Right cardiac atrium (tissue), 5 donors: Measurements from ENCODE around the gene ARFGEF3. TPM values are rescaled to one million over a fixed set of nuclear protein-coding genes. Genes with fewer than 3 reads are reported as not detected.

Experiments
- ATAC-seq, 2 donors: fragments of 200-7000 bp; cut with Tn5 transposase; one replicate each; pipeline versions ENCODE4 v1.8.0 to v1.9.1; 2020; ENCODE audit warnings: moderate library complexity in 2 of 2, mild to moderate bottlenecking in 1 of 2
- DNase-seq, 3 donors: peaks; one replicate each; pipeline ENCODE4 v3.0.0-alpha.2; 2020
- H3K27ac ChIP-seq: one replicate; pipeline ENCODE4 v1.5.1; 2013; ENCODE audit warnings: mild to moderate bottlenecking, low read length, control low read depth, moderate library complexity
- H3K27me3 ChIP-seq: one replicate; pipeline ENCODE4 v1.6.1; 2013; ENCODE audit not compliant: control insufficient read depth, insufficient read depth
- H3K4me1 ChIP-seq: one replicate; pipeline ENCODE4 v1.6.1; 2013; ENCODE audit warnings: low read length; ENCODE audit not compliant: control insufficient read depth, insufficient read depth
- H3K4me3 ChIP-seq: one replicate; pipeline ENCODE4 v1.5.1; 2013; ENCODE audit warnings: low read length, control low read depth
- H3K9me3 ChIP-seq: one replicate; pipeline ENCODE4 v1.6.1; 2013; ENCODE audit warnings: low read length; ENCODE audit not compliant: control insufficient read depth
- WGBS: extraction: QIAGEN DNeasy Blood & Tissue Kit; methylation state at CpG from one replicate; pipeline ENCODE4 v1.1.7; 2013; 5-methylcytosine and 5-hydroxymethylcytosine counted together
- intact Hi-C, 4 donors: fragments of 100-400 bp; cut with DNase I; formaldehyde crosslinking; loops; one replicate each; pipeline versions ENCODE4 v1.11.0 to v1.14.0; 2022 to 2023
- polyA plus RNA-seq: library from polyadenylated mRNA; stranded (reverse); fragments of 200-250 nt; gene quantifications from one replicate; pipeline ENCODE4 v1.2.3, GENCODE V29; 2013
- total RNA-seq, 4 donors: library from RNA; stranded (reverse); fragmentation: NEBNext Ultra II Directional; extraction: Animal tissue kit (Norgen Biotek cat#: 25700); gene quantifications; one replicate each; pipeline ENCODE4 v1.2.1, GENCODE V29; 2021
- donor health status: healthy with polysubstance abuse.
- donor health status: DM: no; HTN: yes; CAD: no.
- donor health status: DM: no; HTN: no; CAD: no.
- donor health status: DM: no; HTN: yes; CAD: no; lungs with severe emphysema.
- donor health status: DM: yes; HTN: yes; CAD: no.

The ARFGEF3 gene
- total and polyA plus RNA-seq, 5 donors = 0.63 to 2.0 (median 1.5) TPM

DNA sequence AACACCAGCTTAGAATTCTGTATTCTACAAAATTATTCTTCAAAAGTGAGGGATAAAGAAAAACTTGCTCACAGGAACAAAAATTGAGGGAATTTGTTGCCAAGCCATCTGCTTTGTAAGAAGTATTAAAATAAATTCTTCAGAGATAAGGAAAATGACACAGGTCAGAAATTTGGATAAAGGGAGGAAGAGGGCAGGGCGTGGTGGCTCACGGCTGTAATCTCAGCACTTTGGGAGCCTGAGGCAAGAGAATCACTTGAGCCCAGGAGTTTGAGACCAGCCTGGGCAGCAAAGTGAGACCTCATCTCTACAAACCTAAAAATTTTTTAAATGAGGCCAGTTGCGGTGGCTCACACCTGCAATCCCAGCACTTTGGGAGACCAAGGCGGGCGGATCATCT lies 227.8 kb downstream of the ARFGEF3 start:
- Histone ChIP-seq H3K4me3 (no peak overlapping the region), H3K27me3 (no peaks in the 10 kb centered on the region), H3K27ac (no peak overlapping the region), H3K4me1 (no peaks in the 10 kb centered on the region), H3K9me3 (no peaks in the 10 kb centered on the region)
- intact Hi-C loops = no loop called here
- ATAC-seq (no peak), DNase-seq (no peak)
- 82% methylated on average over 5 of the region's 5 CpGs for WGBS

Other genes with a start within 250 kb of the ARFGEF3 start
- gene PERP, start 54.5 kb upstream of the ARFGEF3 start, total RNA-seq = 10 to 100 TPM; 34.6 to 44.6 (median 38.7) TPM
- 35.9 TPM for gene PERP, start 54.5 kb upstream of the ARFGEF3 start, polyA plus RNA-seq
- gene PBOV1, start 56.6 kb downstream of the ARFGEF3 start, total RNA-seq = not detected
- gene PBOV1, start 56.6 kb downstream of the ARFGEF3 start, polyA plus RNA-seq = not detected
- gene SMIM28, start 216.0 kb downstream of the ARFGEF3 start, total RNA-seq = not detected
- not detected for gene SMIM28, start 216.0 kb downstream of the ARFGEF3 start, polyA plus RNA-seq
- 10 to 100 TPM; 74.7 to 91.6 (median 82.0) TPM for gene HEBP2, start 242.3 kb downstream of the ARFGEF3 start, total RNA-seq
- gene HEBP2, start 242.3 kb downstream of the ARFGEF3 start, polyA plus RNA-seq = 39.5 TPM